ENCODE results near the gene PPP1R9B.

The PPP1R9B gene, protein sequence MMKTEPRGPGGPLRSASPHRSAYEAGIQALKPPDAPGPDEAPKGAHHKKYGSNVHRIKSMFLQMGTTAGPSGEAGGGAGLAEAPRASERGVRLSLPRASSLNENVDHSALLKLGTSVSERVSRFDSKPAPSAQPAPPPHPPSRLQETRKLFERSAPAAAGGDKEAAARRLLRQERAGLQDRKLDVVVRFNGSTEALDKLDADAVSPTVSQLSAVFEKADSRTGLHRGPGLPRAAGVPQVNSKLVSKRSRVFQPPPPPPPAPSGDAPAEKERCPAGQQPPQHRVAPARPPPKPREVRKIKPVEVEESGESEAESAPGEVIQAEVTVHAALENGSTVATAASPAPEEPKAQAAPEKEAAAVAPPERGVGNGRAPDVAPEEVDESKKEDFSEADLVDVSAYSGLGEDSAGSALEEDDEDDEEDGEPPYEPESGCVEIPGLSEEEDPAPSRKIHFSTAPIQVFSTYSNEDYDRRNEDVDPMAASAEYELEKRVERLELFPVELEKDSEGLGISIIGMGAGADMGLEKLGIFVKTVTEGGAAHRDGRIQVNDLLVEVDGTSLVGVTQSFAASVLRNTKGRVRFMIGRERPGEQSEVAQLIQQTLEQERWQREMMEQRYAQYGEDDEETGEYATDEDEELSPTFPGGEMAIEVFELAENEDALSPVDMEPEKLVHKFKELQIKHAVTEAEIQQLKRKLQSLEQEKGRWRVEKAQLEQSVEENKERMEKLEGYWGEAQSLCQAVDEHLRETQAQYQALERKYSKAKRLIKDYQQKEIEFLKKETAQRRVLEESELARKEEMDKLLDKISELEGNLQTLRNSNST

GRCh38 chr17:50150354-50151040 is at the start of gene PPP1R9B:
Gene PPP1R9B, minus strand, starts transcription at chr17:50150677. Its CDS starts 164 bp downstream, at chr17:50150513.
- no peak for DNase-seq

GRCh38 chr17:50199803-50200456 is 49.5 kb upstream of the PPP1R9B start:
- peak; percentile 95 for DNase-seq

GRCh38 chr17:50199211-50199802 is 48.8 kb upstream of the PPP1R9B start:
- no peak for DNase-seq

GRCh38 chr17:50198026-50198669 is 47.7 kb upstream of the PPP1R9B start:
- peak; percentile 37 for DNase-seq

DNA sequence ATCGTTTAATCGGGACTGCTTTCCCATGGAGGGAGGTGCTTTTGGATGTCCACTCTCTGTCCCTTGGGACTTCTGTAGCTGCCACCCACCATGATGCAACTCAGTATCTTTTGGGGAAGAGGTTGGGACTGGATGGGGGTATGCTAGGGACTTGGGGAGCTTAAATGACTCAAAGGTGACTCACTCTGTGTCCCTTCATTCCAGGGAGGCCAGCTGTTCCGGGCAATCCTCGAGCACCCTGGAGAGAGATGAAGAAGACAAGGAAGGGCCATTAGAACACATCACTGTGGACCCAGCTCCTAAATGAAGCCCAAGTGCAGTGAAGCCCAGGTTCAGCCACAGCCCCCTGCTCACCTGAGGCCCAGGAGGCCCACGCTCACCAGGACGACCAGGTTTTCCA is 46.3 kb upstream of the PPP1R9B start:
- DNase-seq = no peak

DNA sequence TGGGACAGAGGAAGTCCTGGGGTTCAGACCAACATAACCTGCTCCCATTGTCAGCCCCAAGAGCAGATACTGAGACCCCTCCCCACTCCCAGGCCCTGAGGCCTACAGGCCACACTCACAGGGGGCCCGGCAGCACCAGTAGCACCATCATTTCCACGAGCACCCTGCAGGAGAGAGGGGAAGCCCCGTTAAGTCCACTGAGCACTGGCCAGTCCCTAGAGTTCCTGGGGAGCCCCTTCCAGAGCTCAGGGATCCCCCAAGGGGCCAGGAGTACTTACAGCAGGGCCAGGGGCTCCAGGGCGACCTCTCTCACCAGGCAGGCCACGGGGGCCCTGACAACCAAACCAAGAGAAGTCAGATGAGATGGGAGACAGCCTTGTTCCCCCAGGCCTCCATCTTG is 45.6 kb upstream of the PPP1R9B start:
- no peak for DNase-seq

- no peak for DNase-seq
Observed at GRCh38 chr17:50194934-50195865, 44.7 kb upstream of the PPP1R9B start.

GRCh38 chr17:50194140-50194933 is 43.9 kb upstream of the PPP1R9B start:
- no peak for DNase-seq

DNA sequence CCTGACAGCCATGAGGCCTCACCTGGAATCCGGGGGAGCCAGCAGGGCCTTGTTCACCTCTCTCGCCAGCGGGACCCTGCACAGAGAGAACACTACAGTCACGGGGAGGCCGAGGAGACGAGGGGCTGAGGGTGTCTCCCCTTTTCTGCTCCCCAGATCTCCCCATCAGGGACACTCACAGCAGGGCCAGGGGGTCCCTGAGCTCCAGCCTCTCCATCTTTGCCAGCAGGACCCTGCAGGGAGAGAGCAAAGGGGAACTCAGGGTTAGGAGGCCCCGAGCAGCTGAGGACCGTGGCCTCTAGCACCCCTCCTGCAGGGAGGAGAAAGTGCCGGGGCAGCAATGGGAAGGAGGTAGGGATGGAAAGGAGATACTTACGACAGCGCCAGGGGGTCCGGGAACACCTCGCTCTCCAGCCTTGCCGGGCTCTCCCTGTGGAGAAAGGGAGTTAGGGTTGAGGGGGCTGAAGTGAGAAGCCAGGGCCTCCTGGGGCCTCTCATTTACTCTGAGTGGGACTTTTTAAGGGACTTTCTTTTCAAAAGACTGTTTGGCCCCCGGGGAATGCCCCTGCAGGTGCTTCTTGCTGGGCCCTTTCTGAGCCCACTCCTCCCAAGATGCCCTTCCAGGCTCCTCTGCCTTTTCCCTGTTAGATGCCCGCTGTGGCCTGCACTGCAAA is 42.3 kb upstream of the PPP1R9B start:
- no peak for DNase-seq

DNA sequence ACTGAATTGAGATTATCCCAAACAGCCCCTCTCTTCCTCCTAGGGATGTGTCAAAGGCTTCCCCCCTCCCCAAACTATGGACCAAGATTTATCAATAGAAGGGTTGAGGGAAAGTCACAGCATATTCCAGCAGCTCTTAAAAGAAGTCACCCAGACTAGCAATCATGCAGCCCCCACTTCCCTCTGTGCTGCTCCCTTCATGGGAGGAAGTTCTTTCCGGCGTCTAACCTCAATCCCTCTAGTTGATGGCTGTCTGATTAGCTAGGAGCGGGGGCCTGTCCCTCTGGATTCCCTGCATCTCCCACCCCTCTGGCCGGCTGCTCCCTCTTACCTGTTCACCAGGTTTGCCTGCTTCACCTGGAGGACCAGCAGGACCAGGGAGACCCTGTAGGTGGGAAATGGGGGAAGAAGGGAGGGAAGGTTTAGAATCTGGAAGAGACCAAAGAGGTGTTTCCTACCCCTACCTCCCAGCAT is 41.7 kb upstream of the PPP1R9B start:
- no peak for DNase-seq

DNA sequence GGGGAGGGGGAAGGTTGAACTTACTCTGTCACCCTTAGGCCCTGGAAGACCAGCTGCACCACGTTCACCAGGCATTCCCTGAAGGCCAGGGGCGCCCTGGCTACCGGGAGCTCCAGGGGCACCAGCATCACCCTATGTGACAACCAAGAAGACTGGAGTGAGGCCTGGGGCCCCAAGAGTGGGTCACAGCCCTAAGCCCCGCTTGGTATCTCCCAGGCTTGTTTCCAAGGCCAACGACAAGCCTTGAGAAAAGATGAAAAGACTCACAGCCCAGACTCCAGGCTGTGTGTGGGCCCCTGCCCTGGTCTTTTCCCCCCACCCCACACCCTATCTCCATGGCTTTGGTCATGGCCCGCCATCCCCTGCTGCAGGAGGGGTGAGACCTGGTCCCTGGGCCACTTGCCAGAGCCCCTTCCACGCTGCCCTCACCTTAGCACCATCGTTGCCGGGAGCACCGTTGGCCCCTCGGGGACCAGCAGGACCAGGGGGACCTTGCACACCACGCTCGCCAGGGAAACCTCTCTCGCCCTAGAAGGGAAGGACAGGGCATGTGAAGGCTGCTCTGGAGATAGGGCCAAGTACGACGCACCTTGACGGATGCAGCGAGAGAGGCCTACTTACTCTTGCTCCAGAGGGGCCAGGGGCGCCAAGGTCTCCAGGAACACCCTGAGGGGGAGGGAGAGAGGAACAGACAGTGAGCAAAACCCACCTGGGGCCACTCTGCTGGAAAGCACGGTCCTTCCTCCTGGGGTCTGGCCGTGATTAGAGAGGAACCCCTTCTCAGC is 41.1 kb upstream of the PPP1R9B start:
- no peak for DNase-seq

- no peak for DNase-seq
Observed at GRCh38 chr17:50190603-50191358, 40.3 kb upstream of the PPP1R9B start.

GRCh38 chr17:50190293-50190602 is 39.8 kb upstream of the PPP1R9B start:
- DNase-seq = no peak

DNA sequence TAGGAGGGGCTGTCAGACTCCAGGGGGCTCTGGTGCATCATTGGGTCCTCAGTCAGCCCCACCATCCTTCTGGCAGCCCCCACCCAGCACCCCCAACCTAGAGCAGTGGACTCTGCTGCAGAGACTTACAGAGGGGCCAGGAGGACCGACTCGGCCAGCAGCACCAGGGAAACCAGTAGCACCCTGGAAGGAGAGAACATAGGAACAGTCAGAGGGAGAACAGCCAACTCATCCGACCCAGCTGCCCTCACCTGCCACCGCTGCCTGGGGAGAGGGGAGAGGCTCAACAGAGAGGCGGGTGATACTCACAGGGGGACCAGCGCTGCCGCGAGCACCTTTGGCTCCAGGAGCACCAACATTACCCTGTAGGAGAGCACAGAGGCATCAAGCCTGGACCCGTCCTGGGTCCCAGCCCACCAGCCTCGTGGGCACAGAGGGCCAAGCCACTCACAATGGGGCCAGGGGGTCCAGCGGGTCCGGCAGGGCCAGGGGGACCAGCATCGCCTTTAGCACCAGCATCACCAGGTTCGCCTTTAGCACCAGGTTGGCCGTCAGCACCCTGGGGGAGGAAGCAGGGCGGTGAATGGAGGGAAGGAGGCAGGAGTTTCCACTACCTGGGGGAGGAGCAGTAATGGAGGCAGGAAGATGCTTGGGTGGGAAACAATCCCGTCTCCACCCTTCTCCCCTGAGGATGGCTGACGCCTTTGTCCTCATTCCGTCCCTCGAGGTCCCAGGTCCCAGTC is 39.2 kb upstream of the PPP1R9B start:
- DNase-seq = no peak

GRCh38 chr17:50188921-50189549 is 38.6 kb upstream of the PPP1R9B start:
- DNase-seq = no peak

- no peak for DNase-seq
Observed at GRCh38 chr17:50188531-50188920, 38.0 kb upstream of the PPP1R9B start.
